DMS153 treated with DMSO at 0.1 percent for 48 hours (cell line): Measurements from ENCODE around the gene SYTL4.
"Not testable (repeated sequence)": the region's sequence is repeated elsewhere in the genome, so short reads cannot be mapped to it uniquely, and the experiment has no call there.

Source experiments
- DNase-seq: peaks from one replicate; lab custom pipeline; 2025; ENCODE audit not compliant: unreplicated experiment; lab: John Stamatoyannopoulos, UW

SYTL4 gene

DNA sequence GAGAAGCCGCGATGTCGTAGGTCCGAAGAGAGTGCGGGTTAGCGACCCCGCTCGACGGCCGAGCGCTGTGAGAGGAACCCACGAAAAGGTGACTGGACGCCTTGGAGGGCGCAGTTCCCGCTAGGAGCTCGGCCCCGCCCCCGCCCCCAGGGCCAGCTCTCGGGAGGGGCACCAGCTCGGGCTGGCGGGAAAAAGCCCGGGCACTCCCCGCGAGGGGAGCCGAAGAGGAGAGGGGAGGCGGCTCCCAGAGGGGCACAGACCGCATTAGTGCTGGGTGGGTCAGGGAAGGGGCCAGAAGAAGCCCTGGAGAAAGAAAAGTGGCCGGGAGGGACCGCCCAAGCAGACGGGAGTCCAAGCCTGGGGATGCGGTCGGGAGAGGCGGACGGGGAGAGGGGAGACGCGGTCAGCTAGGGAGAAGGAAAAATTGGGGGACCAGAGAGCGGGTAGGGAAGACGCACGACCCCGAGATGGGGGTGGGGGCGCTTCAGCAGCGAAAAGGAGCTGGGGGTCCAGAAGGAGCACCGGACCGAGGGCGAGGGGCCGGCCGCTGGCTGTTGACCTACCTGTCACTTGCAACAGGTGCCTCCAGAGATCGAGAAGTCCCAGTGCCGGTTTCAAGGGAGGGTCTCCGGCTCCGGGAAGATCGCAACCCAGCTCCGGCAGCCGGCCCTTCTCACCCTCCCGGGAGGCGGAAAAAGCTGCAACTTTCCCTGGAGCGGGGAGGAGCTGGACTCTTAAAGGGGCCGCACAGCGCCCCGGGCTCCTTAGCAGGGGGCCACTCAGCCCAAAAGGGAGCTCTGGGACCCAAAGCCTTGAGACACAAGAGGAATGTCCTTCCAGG lies at the start of gene SYTL4:
Gene SYTL4, minus strand, starts transcription at position 681 of the 841 bp plus-strand sequence. CDS start 30,084 bp downstream, outside the sequence.
- DNase-seq: no peak

DNA sequence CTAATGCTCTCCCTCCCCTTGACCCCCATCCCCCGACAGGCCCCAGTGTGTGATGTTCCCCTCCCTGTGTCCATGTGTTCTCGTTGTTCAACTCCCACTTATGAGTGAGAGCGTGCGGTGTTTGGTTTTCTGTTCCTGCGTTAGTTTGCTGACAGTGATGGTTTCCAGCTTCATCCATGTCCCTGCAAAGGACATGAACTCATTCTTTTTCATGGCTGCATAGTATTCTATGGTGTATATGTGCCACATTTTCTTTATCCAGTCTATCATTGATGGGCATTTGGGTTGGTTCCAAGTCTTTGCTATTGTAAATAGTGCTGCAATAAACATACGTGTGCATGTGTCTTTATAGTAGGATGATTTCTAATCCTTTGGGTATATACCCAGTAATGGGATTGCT lies 37.5 kb upstream of the SYTL4 start:
- not testable (repeated sequence) for DNase-seq

GRCh38 chrX:100768679-100769338 lies 36.9 kb upstream of the SYTL4 start:
- peak; percentile 17 for DNase-seq

DNA sequence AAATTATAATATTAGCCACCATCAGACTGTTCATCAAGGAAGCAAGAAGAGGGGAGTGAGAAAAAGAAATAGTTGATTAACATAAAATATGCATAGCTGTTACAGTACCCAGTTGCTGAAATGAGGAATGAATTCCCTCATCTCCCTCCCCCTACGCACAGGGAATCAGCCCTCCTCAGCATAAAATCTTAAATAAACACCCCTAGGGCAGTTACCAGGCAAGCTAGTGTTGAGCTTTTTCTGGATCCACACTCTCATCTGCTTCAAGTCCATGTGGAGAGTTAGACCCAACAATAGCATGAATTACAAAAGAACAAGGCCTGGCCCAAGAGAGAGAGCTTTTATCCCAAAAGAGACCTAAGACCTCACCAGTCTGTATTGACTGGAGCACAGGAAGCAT lies 19.0 kb upstream of the SYTL4 start:
- DNase-seq: no peak

- no peak for DNase-seq
Measured at GRCh38 chrX:100748108-100748507, 16.2 kb upstream of the SYTL4 start.

- DNase-seq: no peak
Measured at GRCh38 chrX:100747703-100748102, 15.8 kb upstream of the SYTL4 start.

DNA sequence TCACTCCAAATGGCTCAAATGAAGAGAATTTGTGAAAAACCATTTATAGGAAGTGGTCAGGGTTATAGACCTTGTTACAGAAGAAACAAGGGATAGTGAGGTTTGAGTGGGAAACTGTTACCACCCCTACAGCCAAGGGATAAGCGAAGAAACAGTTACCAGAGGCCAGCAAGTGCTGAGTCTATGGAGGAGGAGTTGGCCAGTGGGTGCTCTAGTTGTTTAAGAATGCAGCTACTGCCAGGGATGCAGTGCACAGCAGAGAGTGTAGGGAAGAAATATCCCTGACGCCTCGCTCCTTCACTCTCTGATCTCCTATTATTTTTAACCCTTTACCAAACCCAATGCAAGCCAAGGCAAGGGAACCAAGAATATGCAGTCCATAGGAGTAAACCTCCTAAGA lies 15.2 kb upstream of the SYTL4 start:
- DNase-seq: no peak

- DNase-seq: no peak
Measured at GRCh38 chrX:100745806-100746537, 14.1 kb upstream of the SYTL4 start.

DNA sequence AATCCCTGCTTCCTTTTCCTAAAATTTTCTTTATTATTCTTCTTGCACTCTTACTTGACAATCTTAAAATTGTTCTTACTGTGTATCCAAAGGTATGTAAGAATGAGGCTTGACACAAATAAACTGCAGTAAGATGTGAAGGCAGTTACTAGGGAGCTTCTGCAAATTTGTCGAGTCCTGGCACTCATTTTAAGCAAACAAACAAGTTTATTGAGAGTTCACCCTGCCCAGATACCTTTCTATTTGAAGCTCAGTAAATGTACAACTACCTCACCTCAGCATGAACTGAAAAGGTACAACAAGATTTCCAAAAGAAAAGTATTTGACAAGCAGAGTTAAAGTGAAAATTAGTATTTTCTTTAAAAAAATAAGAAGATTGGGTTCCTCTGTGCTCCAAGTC lies 13.3 kb upstream of the SYTL4 start:
- DNase-seq: no peak

DNA sequence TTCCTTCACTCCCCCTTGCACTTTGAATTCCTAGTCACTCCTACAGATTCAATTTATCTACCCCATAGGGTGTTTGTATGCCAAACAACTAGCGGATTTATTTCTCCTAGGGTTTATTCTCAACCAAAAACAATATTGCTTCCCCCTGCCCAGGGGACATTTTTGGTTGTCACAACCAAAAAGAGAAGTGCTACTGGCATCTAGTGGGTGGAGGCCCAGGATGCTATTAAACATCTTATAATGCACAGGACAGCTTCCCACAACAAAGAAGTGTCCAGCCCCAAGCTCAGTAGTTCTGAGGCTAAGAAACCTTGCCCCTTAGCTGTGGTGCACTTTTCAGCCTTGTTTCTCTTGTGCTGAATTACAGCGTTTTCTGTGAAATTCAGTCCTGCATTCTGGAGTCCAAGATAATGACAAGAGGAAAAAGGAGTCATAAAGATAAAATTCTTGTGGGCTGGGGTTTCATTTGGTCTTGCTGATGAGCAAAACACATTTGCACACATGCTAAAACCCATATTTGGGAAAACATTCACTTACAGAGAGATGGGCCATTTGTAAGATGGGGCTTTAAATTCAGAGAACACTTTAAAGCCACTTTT lies 11.2 kb upstream of the SYTL4 start:
- no peak for DNase-seq

GRCh38 chrX:100724006-100724405 lies 7.9 kb downstream of the SYTL4 start:
- not testable (repeated sequence) for DNase-seq

DNA sequence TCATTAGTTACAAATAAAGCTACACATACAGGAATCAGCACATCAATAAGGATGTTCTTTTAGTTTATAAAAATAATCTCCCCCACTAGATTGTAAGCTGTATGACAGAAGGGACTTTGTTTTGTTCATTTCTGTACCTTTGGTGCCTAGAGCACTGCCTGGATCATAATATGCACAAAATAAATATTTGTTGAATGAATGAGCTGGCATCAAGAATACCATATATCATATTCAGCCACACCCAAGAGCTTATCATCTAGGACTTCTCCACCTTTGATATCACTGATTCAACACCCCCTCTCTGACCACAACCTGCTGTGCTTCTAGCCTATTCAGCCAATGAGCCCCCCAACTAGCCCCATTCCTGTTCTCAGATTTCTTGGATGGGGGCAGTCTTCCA lies 10.6 kb downstream of the SYTL4 start:
- DNase-seq: no peak

- DNase-seq: no peak
Measured at GRCh38 chrX:100720301-100720700, 11.6 kb downstream of the SYTL4 start.

DNA sequence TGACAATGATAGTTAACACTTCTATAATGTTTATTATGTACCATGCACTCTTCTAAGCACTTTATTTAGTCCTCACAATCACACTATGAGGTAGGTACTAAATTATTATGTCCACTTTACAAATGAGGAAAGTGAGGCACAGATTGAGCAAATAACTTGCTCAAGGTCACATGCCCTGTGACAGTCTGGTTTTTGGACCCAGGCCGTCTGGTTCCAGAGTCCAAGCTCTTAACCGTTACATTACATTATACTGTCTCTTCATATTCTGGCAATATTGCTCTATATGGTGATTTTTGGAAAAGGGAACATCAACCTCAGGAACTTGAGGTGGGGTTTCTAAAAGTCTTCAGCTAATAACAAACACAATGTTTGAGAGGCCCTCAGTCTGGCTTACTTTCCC lies 12.8 kb downstream of the SYTL4 start:
- no peak for DNase-seq

- DNase-seq: peak; percentile 0
Measured at GRCh38 chrX:100717363-100717762, 14.6 kb downstream of the SYTL4 start.

- no peak for DNase-seq
Measured at GRCh38 chrX:100710816-100711215, 21.1 kb downstream of the SYTL4 start.

GRCh38 chrX:100704581-100705203 lies 27.2 kb downstream of the SYTL4 start:
- DNase-seq: no peak

- DNase-seq: no peak
Measured at GRCh38 chrX:100700809-100701208, 31.1 kb downstream of the SYTL4 start.

GRCh38 chrX:100698551-100698950 lies 33.4 kb downstream of the SYTL4 start:
- no peak for DNase-seq

DNA sequence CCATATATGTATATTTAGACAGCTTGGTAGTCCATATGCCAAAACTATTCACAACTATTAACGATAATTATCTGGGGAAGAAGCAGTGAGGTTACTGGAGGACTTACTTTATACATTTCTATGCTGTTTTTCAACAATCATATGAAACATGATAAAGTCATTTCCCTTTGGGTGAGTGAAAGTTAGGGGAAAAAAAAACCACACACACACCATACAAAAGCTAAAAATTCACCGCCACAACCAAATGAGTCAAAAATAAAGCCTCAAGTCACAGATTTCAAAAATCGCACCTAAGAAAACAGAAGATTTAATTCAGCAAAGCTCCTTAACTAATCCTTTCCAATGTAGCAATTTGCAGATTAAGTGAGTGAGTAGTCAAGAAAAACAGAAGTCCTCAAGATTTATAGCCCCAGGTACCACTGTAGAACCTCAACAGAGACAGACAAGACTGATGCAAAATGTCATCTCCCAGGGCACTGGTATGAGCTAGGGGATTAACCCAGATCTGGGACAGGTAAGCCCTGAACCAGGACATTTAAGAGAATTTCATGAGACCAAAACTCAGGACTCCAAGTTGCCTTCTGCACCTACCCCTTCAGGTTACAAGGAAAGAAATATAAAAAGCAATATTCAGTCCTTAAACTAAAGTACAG lies 35.1 kb downstream of the SYTL4 start:
- no peak for DNase-seq
